GM06990 (cell line): ENCODE data around the gene BBS9.

Experiments used
- DNase-seq: peaks from one replicate; pipeline ENCODE4 v3.0.0-alpha.2; 2011; ENCODE audit not compliant: insufficient read length; ENCODE audit errors: extremely low read depth
- H3K27me3 ChIP-seq: replicated peaks from 2 replicates; pipeline ENCODE4 v1.6.0; 2011; ENCODE audit warnings: low read length; ENCODE audit not compliant: control insufficient read depth, insufficient read depth
- H3K36me3 ChIP-seq: 2 replicates; pipeline ENCODE4 v1.5.1; 2011; ENCODE audit warnings: low read length; ENCODE audit not compliant: control insufficient read depth, insufficient read depth
- H3K4me3 ChIP-seq: replicated peaks from 2 replicates; pipeline ENCODE4 v1.5.1; 2011; ENCODE audit warnings: low read depth, mild to moderate bottlenecking, control low read depth, low read length
- CTCF ChIP-seq: IDR thresholded peaks from 2 replicates; pipeline ENCODE4 v1.5.1; 2011; ENCODE audit warnings: low read length, control low read depth, mild to moderate bottlenecking, inconsistent platforms; ENCODE audit not compliant: insufficient read depth, poor library complexity, severe bottlenecking

The BBS9 gene

GRCh38 chr7:33128990-33129805 is at the start of gene BBS9:
BBS9 (plus strand) TSS chr7:33129564; CDS start chr7:33146253, 16,689 bp downstream.
- peak; percentile 12 for TF ChIP-seq CTCF
- peak within 1 kb of the TSS; percentile 86 for H3K4me3 ChIP-seq
- no peaks in the 10 kb centered on the region for H3K27me3 ChIP-seq
- H3K36me3 ChIP-seq: no peaks in the 10 kb centered on the region
- DNase-seq: peak; percentile 95

GRCh38 chr7:33079763-33080690 is 49.3 kb upstream of the BBS9 start:
- H3K36me3 ChIP-seq: no peaks in the 10 kb centered on the region
- DNase-seq: no peak
- H3K4me3 ChIP-seq: no peak overlapping the region
- TF ChIP-seq CTCF: no peak
- H3K27me3 ChIP-seq: no peaks in the 10 kb centered on the region

GRCh38 chr7:33087356-33087755 is 42.0 kb upstream of the BBS9 start:
- Histone ChIP-seq H3K4me3 (no peak overlapping the region), H3K27me3 (no peaks in the 10 kb centered on the region), H3K36me3 (no peaks in the 10 kb centered on the region)
- TF ChIP-seq CTCF: no peak
- no peak for DNase-seq

GRCh38 chr7:33087858-33088257 is 41.5 kb upstream of the BBS9 start:
- no peak for DNase-seq
- H3K36me3 ChIP-seq: no peaks in the 10 kb centered on the region

GRCh38 chr7:33089142-33089541 is 40.2 kb upstream of the BBS9 start:
- Histone ChIP-seq H3K4me3 (no peak overlapping the region), H3K27me3 (no peaks in the 10 kb centered on the region), H3K36me3 (peaks cover 3% of the 10 kb centered on the region; the same call in 1 of the 2 replicates)
- no peak for DNase-seq
- TF ChIP-seq CTCF: no peak

More at GRCh38 chr7:33087858-33088257, 41.5 kb upstream of the BBS9 start:
- no peak for TF ChIP-seq CTCF
- H3K27me3 ChIP-seq: no peaks in the 10 kb centered on the region
- H3K4me3 ChIP-seq: no peak overlapping the region
